Upper lobe of left lung (tissue), 4 donors: ENCODE measurements around the gene FRY.

ENCODE experiments used
- CTCF ChIP-seq, 6 experiments: fragments of 450-650 bp in 4 of 6; fragments of 200-600 bp in 2 of 6; sonication (generic) in 2 of 6; IDR thresholded peaks; one replicate each; pipeline ENCODE4 v1.5.1; 2016 to 2019; ENCODE audit warnings: antibody characterized with exemption in 6 of 6
- POLR2AphosphoS5 ChIP-seq, 2 donors: sonication (generic); formaldehyde crosslinking; IDR thresholded peaks; one replicate each; pipeline ENCODE4 v1.5.1; 2017; ENCODE audit warnings: antibody characterized with exemption in 2 of 2

- TF ChIP-seq POLR2AphosphoS5 (IDR thresholded peaks at IDR 0.05) = no peak
- TF ChIP-seq CTCF (IDR thresholded peaks at IDR 0.05) = no peak
These were observed 269.3 kb downstream of the FRY start for GRCh38 chr13:32300920-32301319.
